Stimulated activated CD4-positive, alpha-beta T cell treated with anti-CD3 and anti-CD28 coated beads, Interleukin-1b, Interleukin-23, amount 100 ng/mL, for 48 hours (primary cell): Measurements from ENCODE around the gene SPATA33.
"Not testable (repeated sequence)": the region's sequence is repeated elsewhere in the genome, so short reads cannot be mapped to it uniquely, and the experiment has no call there.

Experiments
- DNase-seq: peaks from one replicate; pipeline ENCODE4 v3.0.0-alpha.2; 2020

SPATA33 gene

DNA sequence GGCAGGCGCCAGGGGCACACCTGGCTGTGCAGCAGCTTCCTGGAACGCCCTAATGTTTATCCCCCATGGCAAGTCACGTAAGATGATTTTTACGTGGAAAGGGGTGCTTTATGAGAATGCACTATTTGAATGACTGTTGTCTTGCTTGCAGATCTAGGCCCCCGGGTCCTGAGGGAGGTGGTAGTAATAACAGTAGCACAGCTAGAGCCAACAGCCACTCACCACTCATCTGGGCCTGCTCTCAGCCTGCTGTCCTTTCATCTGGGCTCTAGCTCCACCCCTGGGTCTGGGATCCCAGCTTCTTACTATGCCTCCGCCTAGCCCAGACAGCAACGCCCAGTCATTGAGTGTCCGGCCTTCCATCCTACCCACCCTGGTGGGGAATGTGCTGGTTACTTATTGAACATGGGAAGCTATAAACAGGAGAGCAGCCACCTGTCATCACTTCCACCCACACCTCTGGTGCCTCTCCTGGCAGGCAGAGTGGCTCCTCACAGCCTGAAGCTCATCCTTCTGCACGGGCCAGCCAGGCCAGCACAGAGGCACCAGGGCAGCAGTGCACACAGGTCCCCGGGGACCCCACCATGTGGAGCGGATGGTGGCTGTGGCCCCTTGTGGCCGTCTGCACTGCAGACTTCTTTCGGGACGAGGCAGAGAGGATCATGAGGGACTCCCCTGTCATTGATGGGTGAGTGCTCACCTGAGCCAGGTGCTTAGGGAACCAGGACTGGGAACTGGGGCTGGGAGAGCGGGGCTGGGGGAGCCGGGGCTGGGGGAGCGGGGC lies 27.6 kb upstream of the SPATA33 start:
- no peak for DNase-seq

DNA sequence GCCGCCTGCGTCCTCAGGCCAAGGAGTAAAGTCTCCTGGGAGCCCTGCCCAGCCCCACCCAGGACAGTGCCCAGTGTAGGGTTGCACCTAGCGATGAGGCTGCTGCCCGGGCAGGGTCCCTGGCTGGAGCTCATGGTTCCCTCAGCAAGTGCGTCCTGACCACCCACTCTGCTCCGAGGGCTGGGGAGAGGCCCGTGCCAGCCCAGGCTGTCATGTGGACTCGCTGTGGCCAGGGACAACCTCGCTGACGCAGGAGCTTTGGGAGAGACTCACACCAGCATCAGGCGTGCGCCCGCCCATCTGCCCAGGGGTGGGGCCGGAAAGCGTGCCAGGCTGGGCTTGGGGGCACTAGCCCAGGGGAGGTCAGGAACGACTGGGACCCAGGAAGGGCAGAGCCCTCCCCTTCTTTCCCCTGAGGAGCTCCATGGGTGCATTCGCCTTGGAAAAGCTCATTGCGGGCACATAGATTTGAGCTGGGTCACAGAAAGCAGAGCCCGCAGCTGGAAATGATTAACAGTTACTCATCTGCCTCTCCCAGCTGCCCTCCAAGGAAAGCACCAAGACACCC lies 24.5 kb upstream of the SPATA33 start:
- DNase-seq = no peak

DNA sequence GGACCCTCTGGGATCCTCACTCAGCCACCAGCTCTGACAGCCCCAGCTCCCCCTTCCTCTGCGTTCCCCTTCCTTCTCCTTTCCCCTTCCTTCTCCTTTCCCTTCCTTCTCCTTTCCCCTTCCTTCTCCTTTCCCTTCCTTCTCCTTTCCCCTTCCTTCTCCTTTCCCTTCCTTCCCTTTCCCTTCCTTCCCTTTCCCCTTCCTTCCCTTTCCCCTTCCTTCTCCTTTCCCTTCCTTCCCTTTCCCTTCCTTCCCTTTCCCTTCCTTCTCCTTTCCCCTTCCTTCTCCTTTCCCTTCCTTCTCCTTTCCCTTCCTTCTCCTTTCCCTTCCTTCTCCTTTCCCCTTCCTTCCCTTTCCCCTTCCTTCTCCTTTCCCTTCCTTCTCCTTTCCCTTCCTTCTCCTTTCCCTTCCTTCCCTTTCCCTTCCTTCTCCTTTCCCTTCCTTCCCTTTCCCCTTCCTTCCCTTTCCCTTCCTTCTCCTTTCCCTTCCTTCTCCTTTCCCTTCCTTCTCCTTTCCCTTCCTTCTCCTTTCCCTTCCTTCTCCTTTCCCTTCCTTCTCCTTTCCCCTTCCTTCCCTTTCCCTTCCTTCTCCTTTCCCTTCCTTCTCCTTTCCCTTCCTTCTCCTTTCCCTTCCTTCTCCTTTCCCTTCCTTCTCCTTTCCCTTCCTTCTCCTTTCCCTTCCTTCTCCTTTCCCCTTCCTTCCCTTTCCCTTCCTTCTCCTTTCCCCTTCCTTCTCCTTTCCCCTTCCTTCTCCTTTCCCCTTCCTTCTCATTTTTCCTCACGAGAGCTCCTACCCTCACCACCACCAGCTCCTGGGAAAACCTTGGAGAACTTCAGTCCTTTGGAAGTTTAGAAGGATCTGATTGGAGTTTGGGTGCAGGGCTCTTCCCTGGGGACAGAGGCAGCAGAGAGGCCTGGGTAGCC lies 22.9 kb upstream of the SPATA33 start:
- not testable (repeated sequence) for DNase-seq

DNA sequence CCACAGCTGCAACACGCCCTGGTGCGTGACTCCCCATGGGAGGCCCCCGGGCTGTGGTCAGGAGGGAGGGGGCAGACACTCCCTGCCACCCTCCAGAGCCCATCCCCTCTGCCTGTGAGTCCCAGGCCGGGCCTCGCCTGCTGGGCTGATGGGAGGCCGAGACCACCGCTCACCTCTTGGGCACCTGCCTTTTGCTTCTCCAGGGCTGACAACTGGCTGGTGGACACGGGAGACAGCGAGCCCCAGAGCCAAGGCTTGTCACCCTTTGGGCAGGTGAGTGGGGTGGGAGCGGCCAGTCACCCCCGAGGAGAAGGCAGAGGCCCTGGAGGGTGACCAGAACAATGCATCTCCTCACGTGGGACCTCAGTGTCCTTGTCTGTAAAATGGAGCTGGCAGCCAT lies 21.0 kb upstream of the SPATA33 start:
- DNase-seq = no peak

DNA sequence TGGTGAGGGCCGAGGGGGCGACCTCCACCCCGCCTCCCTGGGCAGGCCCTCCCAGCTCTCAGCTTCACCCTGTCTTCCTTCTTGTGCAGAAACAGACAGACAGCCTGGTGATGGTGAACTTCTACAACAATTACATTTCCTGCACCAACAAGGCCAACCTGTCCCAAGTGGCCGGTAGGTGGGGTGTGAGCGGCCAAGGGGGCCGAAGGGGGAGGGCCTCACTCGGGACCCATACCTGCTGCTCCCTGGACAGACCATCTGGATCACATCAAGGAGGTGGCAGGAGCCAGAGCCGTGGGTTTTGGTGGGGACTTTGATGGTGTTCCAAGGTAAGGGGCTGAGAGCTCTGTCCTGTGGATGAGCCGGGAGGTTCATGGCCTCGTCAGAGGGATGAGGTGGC lies 20.3 kb upstream of the SPATA33 start:
- no peak for DNase-seq

DNA sequence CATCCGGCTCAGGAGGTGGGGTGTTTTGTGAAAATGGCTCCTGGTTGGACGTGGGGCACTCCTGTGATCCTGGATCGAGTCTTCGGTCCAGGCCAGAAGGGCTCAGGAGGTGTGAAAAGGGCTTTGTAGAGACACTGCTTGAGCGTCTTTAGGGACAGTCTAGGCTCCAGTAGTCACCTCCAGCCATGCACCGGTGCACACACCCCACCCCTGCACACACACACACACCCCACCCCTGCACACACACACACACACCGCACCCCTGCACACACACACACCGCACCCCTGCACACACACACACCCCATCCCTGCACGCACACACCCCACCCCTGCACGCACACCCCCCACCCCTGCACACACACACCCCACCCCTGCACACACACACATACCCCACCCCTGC lies 19.2 kb upstream of the SPATA33 start:
- DNase-seq = no peak

DNA sequence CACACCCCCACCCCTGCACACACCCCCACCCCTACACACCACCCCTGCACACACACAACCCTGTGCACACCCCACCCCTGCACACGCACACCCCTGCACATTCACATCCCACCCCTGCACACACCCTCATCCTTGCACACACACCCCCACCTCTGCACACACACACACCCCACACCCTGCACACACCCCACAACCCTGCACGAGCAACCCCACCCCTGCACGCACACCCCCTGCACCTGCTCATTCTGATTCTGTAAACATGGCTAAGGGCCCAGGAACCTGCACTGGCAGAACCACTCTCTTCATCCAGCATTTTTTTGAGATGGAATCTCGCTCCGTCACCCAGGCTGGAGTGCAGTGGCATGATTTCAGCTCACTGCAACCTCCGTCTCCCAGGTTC lies 18.3 kb upstream of the SPATA33 start:
- DNase-seq = no peak

DNA sequence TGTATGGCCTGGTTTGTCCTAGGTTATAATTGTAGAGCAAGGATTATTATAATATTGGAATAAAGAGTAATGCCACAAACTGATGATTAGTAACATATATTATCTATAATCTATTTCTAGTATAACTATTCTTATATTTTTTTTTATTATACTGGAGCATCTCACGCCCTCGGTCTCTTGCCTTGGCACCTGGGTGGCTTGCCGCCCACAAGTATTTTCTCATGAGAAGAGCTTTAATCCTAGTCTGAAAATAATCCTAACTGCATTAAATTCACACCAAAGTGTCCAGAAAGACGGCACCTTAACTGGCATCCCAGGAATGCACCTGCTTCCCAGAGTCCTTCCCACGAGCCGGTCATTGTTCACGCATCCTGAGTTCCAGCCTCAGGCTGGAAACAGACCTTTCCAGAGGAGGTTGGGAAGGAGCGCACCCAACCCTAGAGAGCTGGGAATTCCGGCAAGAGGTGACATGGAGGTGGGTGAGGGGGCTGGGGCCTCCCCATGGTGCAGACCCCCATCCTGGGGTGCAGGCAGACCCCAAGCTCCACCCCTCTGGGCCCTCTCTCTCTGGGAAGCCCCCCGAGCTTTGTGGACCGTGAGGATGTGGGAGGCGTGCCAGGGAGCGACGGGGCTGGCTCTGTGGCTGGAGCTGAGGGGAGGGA lies 16.0 kb upstream of the SPATA33 start:
- DNase-seq = no peak

DNA sequence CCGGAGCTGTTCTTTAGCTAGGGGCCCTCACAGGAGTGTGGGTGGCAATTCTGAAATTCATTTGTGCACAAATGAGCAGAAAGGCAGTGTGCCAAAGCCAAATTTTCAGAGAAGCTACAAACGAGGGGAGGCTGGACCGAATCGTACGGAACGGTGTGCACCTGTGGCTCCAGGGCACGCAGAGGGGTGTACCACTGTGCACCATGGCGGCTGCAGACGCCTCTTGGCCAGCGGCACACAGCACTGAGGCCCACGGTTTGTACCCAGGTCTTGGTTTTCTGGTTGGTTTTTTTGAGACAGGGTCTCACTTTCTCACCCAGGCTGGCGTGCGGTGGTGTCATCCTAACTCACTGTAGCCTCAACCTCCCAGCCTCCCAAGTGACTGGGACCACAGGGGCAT lies 15.1 kb upstream of the SPATA33 start:
- DNase-seq = no peak

DNA sequence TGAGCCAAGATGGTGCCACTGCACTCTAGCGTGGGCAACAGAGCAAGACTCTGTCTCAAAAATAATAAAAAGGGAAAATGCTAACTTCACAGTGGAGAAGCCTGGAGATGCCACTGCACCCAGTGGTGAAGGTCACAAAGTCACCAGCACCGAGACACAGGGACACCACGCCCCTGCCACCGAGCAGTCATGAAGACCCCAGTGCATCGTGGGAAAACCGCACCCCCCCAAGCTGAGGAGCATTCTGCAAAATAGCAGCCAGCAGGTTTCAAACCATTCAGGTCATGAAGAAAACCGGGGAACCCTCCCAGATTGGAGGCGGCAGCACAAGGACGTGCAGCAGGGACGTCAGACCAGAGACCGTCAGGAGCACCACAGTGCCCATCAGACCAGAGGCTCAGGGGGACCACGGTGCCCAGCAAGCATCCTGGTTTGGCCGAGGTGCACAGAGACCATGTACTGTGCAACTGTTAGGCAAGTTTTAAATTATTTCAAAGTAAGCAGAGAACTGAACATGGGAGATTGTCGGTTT lies 13.8 kb upstream of the SPATA33 start:
- no peak for DNase-seq

DNA sequence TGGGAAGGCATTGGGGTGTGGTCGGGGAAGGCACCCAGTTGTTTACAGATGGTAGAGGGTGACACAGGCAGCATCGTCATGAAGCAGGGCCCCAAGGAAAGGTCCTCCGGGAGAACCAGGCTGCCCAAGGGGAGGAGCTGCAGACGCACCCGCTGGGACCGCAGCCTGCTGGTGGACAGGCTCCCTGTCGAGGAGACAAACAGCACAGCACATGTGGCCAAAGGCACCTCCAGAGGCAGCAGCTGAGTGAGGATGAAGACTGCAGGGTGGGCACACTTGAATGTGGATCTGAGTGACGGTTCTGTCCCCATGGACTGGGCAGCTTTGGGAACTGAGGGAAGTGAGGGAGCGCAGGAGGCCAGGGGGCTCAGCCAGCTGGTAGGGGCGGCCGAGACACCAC lies 12.5 kb upstream of the SPATA33 start:
- DNase-seq = no peak

DNA sequence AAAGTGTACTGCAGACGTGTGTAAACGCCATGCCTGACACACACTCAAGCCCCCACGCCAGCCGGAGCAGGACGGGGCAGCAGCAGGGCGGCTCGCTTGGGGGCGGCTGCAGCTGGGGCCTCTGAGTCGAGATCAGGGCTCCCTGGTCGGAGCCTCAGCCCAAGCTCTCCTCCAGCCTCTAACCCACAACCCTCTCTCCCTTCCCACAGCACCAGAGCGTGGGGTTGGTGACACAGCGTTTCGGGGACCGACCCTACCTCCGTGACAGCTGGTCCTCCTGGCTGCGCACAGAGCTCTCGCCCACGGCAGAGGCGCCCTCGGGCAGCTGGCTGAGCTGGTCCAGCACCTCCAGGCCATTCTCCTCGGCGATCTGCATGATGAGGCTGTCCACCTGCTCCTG lies 11.4 kb upstream of the SPATA33 start:
- no peak for DNase-seq

DNA sequence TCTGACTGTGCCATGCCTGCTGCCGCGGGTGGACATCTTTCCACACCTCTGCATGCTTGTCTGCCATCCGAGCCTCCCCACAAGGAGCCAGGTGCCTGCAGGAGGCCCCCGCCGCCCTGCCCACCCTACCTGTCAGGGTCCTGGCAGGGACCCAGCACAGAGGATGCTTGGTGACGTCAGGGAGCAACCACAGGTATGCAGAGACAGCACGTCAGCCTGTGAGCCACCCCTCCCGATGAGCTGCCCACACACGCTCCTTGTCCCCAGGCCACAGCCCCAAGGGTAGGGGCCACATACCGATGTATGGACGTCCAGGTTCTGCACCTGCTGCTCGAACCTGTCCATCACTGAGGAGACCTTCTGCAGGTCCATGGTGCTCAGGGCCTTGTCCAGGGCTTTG lies 10.7 kb upstream of the SPATA33 start:
- no peak for DNase-seq

DNA sequence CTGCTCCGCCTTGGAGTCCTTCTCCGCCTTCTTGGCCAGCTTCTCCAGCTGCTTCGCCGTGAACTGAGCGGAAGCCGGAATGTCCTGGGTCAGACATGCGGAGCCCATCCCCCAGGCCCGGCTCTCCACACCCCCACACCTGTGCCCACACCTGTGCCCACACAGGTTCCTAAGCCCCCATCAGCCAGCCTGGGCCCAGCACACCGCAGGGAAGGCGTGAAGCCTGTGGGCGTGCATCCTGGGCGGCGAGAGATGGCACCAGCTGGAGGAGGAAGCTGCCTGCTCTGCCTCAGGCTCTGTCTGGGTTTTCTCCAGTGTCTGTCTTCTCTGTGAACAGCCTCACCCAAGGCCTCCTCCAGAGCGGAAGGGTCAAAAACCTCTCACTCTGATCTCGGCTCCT lies 6.1 kb upstream of the SPATA33 start:
- DNase-seq = no peak

DNA sequence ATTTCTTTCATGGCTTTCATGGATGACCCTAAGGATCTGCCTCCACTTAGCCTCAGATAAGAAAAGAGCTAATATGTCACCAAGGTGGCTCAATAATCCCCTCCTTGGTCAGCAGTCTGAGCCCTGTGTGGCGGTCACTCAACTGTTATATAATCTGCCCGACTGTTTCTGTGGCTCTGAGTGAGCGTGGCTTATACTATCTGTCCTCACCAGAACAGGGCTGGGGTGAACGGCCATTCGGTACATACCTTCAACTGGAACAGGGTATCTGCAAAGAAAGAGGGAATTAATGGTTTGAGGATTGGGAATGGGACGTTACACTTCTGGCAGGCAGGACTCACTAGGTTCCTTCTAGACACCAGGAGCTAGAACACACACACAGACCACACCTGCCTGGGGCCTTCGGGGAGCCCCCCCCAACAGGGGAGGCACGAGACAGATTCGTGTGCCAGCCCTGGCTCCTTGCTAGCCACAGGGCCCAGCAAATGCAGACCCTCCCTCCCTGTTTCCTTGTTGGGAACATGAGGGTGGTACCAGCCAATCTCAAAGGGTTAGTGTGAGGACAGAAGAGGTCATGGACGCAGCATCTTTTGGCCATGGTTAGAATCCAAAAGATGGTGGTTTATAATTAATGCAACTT lies 3.9 kb upstream of the SPATA33 start:
- no peak for DNase-seq

DNA sequence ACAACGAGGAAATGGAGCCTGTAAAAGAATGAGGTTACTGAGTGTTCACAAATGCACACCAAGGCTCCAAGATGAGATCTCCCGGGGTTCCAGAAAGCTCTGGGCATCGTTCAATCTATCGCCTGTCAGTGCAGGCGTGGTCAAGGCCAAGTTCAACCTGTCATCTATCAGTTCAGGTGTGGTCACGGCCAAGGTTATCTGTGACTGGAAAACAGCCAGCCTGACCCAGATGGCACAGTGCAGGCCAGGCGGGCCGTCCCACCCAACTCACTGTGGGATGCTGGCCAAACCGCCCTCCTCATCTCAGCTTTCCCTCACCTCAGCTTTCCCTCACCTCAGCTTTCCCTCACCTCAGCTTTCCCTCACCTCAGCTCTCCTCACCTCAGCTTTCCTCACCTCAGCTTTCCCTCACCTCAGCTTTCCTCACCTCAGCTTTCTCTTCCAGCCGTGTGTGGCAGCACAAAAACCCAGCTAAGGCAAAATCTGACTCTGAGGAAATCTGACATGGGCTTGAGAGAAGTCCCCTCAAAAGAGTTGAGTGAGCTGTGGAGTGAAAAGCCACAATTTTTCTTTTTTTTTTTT lies 2.5 kb upstream of the SPATA33 start:
- no peak for DNase-seq

DNA sequence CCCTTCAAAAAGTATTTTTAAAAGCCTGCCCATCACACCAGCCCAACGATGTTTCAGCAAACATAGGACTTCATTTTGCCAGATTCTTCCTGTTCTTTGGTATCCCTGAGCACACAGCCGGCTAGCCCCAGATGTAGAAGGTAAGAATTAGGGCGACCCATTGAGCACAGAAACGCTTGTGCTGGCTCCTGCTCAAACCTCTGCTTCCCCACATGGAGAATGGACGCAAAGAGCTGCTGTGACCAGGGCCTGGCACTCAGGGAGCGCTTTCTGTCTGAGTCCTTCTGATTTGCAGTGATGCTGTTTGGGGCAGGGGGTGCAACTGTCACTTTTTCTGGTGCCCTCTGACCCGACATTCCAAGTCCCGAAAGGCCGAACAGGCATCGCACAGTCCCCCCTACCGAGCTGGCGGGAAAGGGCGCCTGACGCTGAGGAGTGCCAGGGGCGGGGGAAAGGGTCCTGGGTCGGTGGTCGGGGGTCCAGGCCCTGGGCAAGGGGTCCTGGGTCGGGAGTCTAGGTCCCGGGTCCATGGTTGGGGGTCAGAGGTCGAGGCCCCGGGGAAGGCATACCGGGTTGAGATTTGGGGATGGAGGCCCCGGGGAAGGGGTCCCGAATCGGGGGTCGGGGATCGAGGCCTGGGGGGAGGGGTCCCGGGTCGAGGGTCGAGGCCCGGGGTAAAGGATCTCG lies 1.1 kb upstream of the SPATA33 start:
- DNase-seq = no peak

DNA sequence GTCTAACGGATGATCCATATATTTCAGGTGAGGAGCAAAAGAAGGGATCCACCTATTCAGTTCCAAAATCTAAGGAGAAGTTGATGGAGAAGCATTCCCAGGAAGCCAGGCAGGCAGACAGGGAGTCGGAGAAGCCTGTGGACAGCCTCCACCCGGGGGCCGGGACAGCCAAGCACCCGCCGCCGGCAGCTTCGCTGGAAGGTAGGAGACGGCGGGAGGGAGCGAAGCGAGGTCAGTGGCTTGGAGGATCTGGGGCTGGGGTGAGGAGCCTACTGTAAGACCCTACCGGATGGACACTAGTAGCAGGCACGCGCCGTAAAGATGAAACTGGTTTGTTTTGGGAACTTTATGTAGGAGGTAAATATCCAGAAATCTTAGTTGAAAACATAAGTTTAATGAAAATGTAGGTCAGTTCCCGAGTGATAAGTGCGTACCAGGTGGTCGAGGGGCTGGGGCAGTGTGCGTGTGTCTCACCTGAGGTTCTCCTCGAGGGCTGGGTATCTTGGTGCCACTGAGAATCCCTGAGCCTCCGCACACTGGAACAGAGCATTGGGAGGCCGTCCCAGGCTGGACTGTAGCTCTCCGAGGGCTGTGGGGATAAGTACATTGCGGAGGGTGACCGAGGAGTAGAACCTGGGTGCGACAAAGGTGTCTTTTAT lies 714 bp downstream of the SPATA33 start:
- DNase-seq = no peak

DNA sequence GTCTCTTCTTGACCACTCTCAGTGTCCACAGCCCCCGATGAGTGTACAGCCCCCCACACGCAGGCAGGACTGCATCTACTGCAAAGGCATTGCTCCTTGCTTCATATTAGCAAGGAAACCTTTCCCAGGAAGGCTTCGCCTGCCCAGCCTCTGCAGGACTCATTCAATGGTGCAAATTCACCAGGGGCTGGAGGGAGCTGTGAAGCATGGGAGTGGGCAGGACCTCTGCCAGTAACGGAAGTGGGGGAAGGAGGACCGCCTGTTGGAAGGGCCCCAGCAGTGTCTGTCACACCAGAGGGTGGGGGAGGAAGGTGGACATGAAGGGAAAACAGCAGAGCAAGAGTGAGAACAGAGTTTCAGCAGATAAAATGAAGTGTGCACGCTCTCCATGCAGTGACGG lies 2.5 kb downstream of the SPATA33 start:
- DNase-seq = no peak

DNA sequence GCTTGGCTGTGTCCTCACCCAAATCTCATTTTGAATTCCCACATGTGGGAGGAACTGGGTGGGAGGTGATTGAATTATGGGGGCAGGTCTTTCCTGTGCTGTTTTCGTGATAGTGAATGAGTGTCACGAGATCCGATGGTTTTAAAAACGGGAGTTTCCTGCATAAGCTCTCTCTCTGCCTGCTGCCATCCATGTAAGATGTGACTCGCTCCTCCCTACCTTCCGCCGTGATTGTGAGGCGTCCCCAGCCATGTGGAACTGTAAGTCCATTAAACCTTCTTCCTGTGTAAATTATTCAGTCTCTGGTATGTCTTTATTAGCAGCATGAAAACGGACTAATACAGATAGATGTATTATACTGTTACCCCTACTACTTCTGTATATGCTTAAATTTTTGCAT lies 3.6 kb downstream of the SPATA33 start:
- DNase-seq = no peak

DNA sequence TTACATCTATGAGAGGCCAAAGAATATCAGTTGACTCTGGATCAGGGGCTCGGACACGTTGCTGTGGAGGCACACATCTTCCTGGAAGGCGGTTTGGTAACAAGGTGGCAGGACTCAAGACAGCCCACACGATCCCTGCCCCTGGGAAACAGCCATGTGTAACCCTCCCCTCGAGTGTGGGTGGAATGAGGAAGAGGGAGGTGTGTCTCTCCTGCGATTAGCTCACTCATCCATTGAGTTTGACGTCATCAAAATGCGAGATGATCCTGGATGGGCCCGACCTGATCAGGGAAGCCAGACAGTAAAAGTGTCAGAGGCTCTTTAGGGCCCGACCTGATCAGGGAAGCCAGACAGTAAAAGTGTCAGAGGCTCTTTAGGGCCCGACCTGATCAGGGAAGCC lies 6.6 kb downstream of the SPATA33 start:
- not testable (repeated sequence) for DNase-seq
